GM12875 (cell line): ENCODE measurements around the gene MYLK4.

Experiments
- H3K4me3 ChIP-seq: one replicate; pipeline ENCODE4 v1.5.1; 2011; ENCODE audit warnings: low read depth, low read length, control low read depth
- TF ChIP-seq, protein P1 (sequence below): IDR thresholded peaks from 2 replicates; pipeline ENCODE4 v1.5.1; 2011; ENCODE audit warnings: low read depth, mild to moderate bottlenecking, control low read depth, inconsistent platforms, low read length, moderate library complexity, borderline replicate concordance; ENCODE audit not compliant: insufficient read depth

MYLK4 gene

DNA sequence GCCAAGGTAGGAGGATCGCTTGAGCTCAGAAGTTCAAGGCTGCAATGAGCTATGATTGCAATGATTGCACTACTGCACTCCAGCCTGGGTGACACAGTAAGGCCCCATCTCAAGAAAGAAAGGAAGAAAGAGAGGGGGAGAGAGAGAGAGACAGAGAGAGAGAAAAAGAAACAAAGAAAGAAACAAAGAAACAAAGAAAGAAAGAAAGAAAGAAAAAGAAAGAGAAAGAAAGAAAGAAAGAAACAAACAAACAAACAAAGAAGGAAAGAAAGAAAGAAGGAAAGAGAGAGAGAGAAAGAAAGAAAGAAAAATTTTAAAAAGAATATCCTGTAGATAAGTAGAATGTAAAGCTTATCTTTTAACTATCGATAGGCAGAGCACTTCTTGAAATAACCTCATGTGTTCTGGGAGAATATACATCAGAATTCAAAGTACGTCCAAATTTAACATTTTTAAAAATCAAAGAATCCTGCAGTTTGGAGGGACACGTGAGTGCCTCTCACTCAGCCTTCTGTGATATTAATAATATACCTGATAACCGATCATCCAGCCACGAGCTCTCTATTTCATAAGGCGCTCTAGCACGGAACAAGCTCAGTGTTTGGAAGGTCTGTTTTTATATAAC lies 25.2 kb downstream of the MYLK4 start:
- TF ChIP-seq, protein P1, sequence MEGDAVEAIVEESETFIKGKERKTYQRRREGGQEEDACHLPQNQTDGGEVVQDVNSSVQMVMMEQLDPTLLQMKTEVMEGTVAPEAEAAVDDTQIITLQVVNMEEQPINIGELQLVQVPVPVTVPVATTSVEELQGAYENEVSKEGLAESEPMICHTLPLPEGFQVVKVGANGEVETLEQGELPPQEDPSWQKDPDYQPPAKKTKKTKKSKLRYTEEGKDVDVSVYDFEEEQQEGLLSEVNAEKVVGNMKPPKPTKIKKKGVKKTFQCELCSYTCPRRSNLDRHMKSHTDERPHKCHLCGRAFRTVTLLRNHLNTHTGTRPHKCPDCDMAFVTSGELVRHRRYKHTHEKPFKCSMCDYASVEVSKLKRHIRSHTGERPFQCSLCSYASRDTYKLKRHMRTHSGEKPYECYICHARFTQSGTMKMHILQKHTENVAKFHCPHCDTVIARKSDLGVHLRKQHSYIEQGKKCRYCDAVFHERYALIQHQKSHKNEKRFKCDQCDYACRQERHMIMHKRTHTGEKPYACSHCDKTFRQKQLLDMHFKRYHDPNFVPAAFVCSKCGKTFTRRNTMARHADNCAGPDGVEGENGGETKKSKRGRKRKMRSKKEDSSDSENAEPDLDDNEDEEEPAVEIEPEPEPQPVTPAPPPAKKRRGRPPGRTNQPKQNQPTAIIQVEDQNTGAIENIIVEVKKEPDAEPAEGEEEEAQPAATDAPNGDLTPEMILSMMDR, result no peak
- no peak overlapping the region for H3K4me3 ChIP-seq

DNA sequence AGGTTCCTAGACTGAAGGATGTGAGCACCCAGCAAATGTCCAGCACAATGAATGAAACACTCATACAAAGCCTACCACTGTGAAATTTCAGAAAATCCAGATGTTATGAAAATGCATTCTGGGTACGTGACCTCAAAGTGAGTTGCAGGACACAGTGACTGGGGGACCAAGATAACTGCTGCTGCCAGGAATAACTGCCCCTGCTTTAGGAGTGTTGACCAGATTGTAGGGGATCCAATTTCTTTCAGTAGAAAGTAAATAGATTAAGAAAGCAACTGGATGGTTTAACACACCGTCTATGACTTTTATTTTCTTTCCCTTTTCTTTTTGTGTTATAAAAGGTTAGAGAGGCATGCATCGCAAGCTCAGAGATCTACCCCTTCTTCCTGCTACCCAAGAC lies 29.5 kb downstream of the MYLK4 start:
- no peak overlapping the region for H3K4me3 ChIP-seq
- TF ChIP-seq, protein P1, result no peak

DNA sequence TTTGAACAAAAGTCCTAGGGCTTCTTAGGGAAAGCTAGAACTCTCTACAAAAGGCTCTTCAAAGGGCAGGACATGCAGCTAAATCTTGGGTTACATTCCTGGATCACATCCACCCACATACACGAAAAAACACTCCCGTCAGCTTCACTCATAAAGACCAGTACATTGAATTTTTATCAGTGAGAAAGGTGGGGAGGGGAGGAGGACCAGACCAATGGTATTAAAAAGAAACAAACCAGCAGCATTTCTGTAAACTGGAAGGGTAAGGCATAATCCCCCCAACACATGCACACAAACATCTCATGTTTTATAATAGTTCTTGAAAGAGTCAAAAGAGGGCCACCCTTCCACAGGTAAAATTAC lies 31.6 kb downstream of the MYLK4 start:
- TF ChIP-seq, protein P1, result no peak
- no peak overlapping the region for H3K4me3 ChIP-seq

DNA sequence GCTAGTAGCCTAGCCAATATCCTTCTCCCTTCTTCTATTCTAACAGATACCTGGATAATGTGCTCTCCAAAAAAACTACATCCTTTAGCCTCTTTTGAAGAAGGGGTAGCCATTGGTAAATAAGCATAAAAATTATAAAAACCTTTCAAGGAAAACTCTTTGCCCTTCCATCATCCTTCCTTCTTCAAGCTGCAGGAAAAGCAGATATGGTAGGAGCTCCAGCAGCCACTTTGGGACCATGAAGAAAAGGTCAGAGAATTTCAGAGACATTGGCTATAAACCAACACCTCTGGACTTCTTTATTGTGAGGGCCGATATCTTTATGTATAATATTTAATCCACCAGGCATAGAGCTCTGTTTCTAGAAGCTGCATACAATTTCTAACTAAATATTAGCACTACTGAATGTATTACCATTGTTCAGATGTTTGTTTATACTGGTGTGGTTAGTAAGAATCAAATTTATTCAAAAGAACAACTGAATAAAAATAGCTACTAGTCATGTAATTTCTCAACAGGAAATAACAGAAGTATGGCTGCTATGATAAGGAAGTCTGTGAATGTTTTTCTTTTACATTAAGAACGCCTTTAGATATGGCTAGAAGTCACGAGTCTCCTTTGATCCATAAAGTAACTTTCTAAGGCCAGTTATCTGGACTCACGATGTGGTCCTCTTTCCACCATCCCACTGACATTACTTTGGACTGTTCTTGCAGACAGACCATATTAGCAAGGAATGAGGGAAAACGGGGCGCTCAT lies 32.2 kb downstream of the MYLK4 start:
- no peak overlapping the region for H3K4me3 ChIP-seq
- TF ChIP-seq, protein P1, result no peak

DNA sequence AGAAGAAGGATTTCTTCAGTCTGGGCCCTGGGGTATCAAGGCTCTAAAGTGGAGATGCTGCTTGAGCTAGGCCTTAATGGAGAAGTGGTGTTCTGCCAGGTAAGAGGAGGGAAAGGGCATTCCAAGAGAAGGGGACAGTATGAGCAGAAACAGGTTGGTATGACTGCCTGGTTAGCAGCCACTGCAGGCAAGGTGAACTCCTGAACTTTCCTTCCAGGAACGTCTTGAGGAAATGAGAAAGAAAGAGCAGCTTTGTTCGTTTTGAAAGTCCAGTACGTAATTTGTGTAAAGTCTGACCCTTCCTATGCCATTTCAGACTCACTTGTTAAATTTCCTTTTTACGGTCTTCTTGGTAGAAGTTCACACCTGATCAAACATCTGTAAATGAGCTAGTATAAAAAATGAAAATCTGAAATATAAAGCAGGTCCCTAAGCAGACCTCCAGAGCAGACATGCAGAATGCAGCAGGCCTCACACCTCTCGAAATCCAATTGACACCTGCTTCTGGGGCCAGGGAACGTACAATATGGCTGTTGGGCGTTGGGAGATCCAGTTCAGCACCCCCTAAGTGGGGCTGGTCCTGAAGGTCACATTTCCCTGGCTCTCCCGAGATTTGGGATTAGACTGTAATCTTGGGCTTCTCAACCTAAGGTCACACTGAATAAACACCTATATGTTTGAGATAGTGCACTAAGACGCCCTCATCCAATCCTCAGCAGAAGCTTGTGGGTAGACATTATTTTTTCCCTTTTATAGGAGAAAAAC lies 33.6 kb downstream of the MYLK4 start:
- TF ChIP-seq, protein P1, result no peak
- H3K4me3 ChIP-seq, result no peak overlapping the region

DNA sequence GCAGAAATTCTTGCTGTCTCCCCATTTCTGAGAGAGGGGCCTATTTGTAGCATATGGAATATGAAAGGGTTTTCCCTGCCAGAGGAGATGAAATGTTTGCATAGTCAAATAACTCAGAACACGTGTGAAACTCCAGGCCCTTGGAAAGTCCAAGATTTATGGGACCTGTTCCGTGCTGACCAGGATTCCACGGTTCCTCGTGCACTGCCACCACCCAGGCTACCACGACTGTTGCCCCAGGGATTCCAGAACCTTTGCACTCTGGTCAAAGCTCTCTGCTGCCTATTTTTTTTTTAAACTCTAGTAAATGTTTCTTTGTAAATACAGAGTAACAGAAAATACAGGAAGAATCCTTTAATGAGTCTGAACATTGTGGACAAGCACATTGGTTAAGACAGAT lies 35.0 kb downstream of the MYLK4 start:
- H3K4me3 ChIP-seq, result no peak overlapping the region
- TF ChIP-seq, protein P1, result no peak
